ENCODE results near the gene ZNF784. TPM values are rescaled to one million over a fixed set of nuclear protein-coding genes. Genes with fewer than 3 reads are reported as not detected.
A peak's percentile ranks its signal among the peaks of the same experiment; 100 is the strongest.

ZNF784 gene
- total RNA-seq, 1 experiment from 2014 or later: 9.9 TPM

DNA sequence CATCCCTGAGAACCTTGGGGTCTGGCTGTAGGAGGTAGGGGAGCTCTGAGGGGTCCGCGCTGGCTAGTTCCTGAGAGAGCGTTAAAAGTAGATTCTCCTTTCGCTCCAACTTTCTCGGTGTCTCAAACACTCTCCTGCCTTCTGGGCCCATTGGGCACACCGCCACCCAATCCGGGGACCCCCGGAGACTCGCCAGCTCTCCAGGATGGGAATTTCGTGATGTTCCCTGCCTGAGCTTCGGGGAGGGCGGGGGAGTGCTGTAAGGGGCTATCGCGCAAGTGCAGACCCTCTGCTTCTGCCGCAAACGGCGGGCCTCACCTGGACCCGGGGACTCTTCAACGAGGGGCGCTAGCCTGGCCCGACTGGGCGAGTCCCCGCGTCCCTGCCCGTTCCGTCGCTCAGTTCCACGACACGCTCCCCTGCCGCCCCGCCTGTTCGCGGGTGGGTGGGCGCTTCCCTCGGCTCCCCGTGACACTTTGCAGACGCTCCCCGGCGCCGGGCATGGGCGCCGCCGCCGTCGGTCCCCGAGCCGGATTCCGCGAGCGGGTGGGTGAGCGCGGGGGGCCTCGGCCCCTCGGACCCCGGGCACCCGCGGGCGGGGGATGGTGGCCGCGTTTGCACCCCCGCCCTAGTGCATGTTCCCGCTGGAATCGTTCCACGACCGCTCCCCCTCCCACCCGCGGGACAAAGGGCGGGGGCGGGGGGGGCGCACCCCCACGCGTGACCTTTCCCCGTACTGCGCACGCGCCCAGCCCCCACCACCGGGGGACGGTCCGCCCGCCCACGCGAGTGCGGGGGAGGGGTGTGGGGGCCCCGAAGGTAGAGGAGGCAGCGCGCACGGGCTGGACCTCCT is 23.6 kb upstream of the ZNF784 start, which contains the start of gene CCDC106 (continued):
- TF ChIP-seq, protein P1, sequence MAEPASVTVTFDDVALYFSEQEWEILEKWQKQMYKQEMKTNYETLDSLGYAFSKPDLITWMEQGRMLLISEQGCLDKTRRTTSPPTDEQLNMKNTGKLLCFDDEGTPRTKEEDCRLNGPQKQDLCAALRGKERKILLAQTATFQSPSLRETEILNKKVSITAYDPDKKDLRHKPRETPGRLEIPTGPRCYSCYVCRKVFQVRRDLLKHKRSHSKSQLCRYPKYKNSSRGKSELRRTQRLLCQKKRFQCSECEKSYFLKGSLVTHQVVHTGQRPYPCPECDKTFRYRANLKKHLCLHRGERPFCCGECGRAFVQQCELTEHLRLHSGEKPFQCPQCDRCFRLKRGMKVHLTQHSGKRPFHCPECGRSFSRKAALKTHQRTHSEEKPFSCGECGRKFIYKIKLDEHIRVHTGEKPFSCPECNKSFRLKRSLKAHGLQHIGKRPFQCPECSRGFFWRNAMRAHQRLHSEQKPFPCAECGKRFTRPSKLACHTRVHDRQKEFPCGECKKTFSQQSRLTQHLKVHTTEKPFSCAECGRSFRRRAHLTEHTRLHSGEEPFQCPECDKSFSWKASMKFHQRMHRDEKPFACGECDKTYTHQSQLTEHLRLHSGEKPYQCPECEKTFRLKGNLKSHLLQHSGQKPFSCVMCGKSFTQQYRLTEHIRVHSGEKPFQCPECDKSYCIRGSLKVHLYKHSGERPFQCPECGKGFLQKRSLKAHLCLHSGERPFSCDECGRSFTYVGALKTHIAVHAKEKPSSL (CRISPR knock-in tag; conservative IDR thresholded peaks at IDR 0.05): no peak
- TF ChIP-seq, protein P2, sequence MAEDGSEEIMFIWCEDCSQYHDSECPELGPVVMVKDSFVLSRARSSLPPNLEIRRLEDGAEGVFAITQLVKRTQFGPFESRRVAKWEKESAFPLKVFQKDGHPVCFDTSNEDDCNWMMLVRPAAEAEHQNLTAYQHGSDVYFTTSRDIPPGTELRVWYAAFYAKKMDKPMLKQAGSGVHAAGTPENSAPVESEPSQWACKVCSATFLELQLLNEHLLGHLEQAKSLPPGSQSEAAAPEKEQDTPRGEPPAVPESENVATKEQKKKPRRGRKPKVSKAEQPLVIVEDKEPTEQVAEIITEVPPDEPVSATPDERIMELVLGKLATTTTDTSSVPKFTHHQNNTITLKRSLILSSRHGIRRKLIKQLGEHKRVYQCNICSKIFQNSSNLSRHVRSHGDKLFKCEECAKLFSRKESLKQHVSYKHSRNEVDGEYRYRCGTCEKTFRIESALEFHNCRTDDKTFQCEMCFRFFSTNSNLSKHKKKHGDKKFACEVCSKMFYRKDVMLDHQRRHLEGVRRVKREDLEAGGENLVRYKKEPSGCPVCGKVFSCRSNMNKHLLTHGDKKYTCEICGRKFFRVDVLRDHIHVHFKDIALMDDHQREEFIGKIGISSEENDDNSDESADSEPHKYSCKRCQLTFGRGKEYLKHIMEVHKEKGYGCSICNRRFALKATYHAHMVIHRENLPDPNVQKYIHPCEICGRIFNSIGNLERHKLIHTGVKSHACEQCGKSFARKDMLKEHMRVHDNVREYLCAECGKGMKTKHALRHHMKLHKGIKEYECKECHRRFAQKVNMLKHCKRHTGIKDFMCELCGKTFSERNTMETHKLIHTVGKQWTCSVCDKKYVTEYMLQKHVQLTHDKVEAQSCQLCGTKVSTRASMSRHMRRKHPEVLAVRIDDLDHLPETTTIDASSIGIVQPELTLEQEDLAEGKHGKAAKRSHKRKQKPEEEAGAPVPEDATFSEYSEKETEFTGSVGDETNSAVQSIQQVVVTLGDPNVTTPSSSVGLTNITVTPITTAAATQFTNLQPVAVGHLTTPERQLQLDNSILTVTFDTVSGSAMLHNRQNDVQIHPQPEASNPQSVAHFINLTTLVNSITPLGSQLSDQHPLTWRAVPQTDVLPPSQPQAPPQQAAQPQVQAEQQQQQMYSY (CRISPR knock-in tag; IDR thresholded peaks at IDR 0.05): peak; percentile 20; the same call in 1 of the 2 replicates
- 0 out of 2 replicates have a peak, but pooled peaks have one; percentile 42 for TF ChIP-seq ARID4B (CRISPR knock-in tag; IDR thresholded peaks at IDR 0.05; ENCODE audit: borderline replicate concordance)
- TF ChIP-seq ZNF121 (CRISPR knock-in tag; IDR thresholded peaks at IDR 0.05): 0 out of 2 replicates have a peak, but pooled peaks have one; percentile 17
- no peak for TF ChIP-seq FOXK1 (CRISPR knock-in tag; IDR thresholded peaks at IDR 0.05)
- no peak for TF ChIP-seq NFYB (CRISPR knock-in tag; conservative IDR thresholded peaks at IDR 0.05; ENCODE audit: low read depth)
- no peak for TF ChIP-seq MYBL2 (CRISPR knock-in tag; IDR thresholded peaks at IDR 0.05)
- TF ChIP-seq SMAD3 (CRISPR knock-in tag; IDR thresholded peaks at IDR 0.05; ENCODE audit: borderline replicate concordance): no peak
- no peak for TF ChIP-seq OVOL2 (CRISPR knock-in tag; IDR thresholded peaks at IDR 0.05; ENCODE audit: borderline replicate concordance)
- peak; percentile 39; the same call in 1 of the 2 replicates for TF ChIP-seq ZNF423 (CRISPR knock-in tag; IDR thresholded peaks at IDR 0.05)

GRCh38 chr19:55646889-55647731 is 22.7 kb upstream of the ZNF784 start:
- Mint-ChIP-seq H3K36me3 (peaks cover 16% of the 10 kb centered on the region), H3K4me1 (peaks cover 24% of the 10 kb centered on the region), H3K9me3 (no peaks in the 10 kb centered on the region), H3K27ac (peak overlapping the region; percentile 89; the same call in 1 of the 2 replicates), H3K4me3 (peak overlapping the region; percentile 86), H3K27me3 (ENCODE audit: low read depth) (no peaks in the 10 kb centered on the region)
- ATAC-seq (no peak), DNase-seq (ENCODE audit: low spot score) (no peak)
- CTCF ChIA-PET: interaction anchor here (0.5 to 4.6 kb wide), 13 partner anchors 13 to 512 kb away, joined by 3 to 25 read pairs (median 6); partner anchors contain the start of genes FIZ1, ZNF784 and ZNF865
- POLR2A ChIA-PET: interaction anchor here (0.8 to 2.1 kb wide), 5 partner anchors 24 to 162 kb away, joined by 3 to 6 read pairs (median 3); partner anchors contain the start of genes FIZ1 and NAT14
- TF ChIP-seq, protein P3, sequence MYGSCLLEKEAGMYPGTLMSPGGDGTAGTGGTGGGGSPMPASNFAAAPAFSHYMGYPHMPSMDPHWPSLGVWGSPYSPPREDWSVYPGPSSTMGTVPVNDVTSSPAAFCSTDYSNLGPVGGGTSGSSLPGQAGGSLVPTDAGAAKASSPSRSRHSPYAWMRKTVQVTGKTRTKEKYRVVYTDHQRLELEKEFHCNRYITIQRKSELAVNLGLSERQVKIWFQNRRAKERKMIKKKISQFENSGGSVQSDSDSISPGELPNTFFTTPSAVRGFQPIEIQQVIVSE (CRISPR knock-in tag; IDR thresholded peaks at IDR 0.05; ENCODE audit: borderline replicate concordance): no peak
- TF ChIP-seq CREM (CRISPR knock-in tag; IDR thresholded peaks at IDR 0.05) (0 out of 2 replicates have a peak, but pooled peaks have one; percentile 3), CREB1 (CRISPR knock-in tag; IDR thresholded peaks at IDR 0.05) (no peak), PREB (CRISPR knock-in tag; IDR thresholded peaks at IDR 0.05; ENCODE audit: borderline replicate concordance) (no peak), TCF7 (CRISPR knock-in tag; IDR thresholded peaks at IDR 0.05; ENCODE audit: low read depth) (no peak), RELA (CRISPR knock-in tag; IDR thresholded peaks at IDR 0.05; ENCODE audit: borderline replicate concordance) (no peak)
- TF ChIP-seq, protein P1 (CRISPR knock-in tag; conservative IDR thresholded peaks at IDR 0.05): no peak
